Articular chondrocyte of knee joint (primary cell): ENCODE results near the gene SMG5. TPM values are rescaled to one million over a fixed set of nuclear protein-coding genes. Genes with fewer than 3 reads are reported as not detected.

Source experiments
- total RNA-seq: library from RNA; depleted of rRNA; stranded (reverse); fragments of >200 nt; gene quantifications from 2 replicates; pipeline ENCODE4 v1.2.3, GENCODE V29; 2012

SMG5 gene, protein sequence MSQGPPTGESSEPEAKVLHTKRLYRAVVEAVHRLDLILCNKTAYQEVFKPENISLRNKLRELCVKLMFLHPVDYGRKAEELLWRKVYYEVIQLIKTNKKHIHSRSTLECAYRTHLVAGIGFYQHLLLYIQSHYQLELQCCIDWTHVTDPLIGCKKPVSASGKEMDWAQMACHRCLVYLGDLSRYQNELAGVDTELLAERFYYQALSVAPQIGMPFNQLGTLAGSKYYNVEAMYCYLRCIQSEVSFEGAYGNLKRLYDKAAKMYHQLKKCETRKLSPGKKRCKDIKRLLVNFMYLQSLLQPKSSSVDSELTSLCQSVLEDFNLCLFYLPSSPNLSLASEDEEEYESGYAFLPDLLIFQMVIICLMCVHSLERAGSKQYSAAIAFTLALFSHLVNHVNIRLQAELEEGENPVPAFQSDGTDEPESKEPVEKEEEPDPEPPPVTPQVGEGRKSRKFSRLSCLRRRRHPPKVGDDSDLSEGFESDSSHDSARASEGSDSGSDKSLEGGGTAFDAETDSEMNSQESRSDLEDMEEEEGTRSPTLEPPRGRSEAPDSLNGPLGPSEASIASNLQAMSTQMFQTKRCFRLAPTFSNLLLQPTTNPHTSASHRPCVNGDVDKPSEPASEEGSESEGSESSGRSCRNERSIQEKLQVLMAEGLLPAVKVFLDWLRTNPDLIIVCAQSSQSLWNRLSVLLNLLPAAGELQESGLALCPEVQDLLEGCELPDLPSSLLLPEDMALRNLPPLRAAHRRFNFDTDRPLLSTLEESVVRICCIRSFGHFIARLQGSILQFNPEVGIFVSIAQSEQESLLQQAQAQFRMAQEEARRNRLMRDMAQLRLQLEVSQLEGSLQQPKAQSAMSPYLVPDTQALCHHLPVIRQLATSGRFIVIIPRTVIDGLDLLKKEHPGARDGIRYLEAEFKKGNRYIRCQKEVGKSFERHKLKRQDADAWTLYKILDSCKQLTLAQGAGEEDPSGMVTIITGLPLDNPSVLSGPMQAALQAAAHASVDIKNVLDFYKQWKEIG
- total RNA-seq = 31.4 and 37.4 TPM in 2 replicates

DNA sequence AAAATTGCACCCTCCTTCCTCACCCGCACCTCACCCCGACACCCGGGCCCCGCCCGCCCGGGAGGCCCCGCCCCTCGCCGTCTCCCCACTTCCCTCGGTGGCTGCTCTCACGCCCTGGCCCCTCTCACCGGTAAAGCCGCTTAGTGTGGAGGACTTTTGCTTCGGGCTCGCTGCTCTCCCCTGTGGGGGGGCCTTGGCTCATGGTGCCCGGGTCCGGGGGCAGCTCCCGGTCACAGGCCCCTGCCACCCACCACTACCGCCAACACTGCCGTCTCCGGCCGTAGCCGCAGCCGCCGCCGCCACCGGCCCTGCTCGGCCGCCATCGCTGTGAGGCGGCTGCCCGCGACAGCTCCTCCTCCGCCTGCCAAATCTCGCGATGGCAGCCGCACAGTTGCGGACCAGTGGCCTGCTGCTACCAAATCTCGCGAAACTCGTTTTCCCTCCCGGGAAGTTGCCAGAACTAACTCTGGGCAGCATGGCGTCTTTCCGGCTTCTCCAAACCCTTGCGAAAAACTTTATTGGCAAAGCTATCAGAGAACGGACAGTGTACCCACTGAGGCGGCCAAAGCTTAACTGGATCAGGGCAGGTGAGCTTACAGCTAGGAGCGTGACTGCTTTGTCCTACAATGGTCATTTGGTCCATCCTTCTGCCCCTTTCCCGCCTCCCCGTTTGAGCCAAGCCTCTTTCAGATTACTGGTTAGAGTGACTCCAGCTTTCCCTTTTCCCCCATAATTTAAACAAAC, at the start of gene SMG5:
TSS of gene SMG5 (minus strand) at position 347 of the 744 bp plus-strand sequence. CDS start at position 202, 145 bp downstream.

GRCh38 chr1:156298852-156299357, 16.3 kb upstream of the SMG5 start, which contains the start of gene VHLL:
TSS of gene VHLL (minus strand) at chr1:156299307. CDS start at chr1:156299189, 118 bp downstream.

GRCh38 chr1:156295391-156295947, 12.8 kb upstream of the SMG5 start, which contains the start of gene GLMP:
TSS of gene GLMP (minus strand) at chr1:156295679. CDS start at chr1:156295645, 34 bp downstream.

DNA sequence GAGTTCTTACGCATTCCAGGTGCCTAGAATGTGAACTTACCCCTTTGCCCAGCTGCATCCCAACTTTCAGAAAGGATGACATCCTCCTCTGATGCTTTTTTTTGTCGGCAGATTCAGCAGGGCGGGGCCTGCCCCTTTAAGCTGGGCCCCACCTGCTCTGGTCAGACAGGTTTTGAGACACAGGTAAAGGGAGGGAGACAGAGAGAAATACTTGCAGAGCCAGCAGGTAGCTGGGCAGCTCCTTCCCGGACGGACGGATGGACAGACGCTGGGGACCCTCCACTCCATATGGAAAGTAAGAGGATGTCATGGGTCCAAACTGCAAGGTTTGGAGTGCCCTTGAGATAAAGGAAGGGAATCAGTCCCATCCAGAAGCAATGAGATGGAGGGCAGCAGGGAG, 1.5 kb upstream of the SMG5 start, which contains the start of gene TMEM79:
TSS of gene TMEM79 (plus strand) at position 214 of the 400 bp plus-strand sequence. CDS start 902 bp downstream, outside the sequence.

GRCh38 chr1:156247460-156248322, 34.9 kb downstream of the SMG5 start, which contains the start of gene PAQR6:
TSS of gene PAQR6 (minus strand) at chr1:156248056. CDS start at chr1:156246731, 1,325 bp downstream.

DNA sequence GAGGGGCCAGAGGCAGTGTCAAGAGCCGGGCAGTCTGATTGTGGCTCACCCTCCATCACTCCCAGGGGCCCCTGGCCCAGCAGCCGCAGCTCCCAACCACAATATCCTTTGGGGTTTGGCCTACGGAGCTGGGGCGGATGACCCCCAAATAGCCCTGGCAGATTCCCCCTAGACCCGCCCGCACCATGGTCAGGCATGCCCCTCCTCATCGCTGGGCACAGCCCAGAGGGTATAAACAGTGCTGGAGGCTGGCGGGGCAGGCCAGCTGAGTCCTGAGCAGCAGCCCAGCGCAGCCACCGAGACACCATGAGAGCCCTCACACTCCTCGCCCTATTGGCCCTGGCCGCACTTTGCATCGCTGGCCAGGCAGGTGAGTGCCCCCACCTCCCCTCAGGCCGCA, 40.7 kb downstream of the SMG5 start, which contains the start of gene BGLAP:
TSS of gene BGLAP (plus strand) at position 259 of the 400 bp plus-strand sequence. CDS start at position 307, 48 bp downstream.

DNA sequence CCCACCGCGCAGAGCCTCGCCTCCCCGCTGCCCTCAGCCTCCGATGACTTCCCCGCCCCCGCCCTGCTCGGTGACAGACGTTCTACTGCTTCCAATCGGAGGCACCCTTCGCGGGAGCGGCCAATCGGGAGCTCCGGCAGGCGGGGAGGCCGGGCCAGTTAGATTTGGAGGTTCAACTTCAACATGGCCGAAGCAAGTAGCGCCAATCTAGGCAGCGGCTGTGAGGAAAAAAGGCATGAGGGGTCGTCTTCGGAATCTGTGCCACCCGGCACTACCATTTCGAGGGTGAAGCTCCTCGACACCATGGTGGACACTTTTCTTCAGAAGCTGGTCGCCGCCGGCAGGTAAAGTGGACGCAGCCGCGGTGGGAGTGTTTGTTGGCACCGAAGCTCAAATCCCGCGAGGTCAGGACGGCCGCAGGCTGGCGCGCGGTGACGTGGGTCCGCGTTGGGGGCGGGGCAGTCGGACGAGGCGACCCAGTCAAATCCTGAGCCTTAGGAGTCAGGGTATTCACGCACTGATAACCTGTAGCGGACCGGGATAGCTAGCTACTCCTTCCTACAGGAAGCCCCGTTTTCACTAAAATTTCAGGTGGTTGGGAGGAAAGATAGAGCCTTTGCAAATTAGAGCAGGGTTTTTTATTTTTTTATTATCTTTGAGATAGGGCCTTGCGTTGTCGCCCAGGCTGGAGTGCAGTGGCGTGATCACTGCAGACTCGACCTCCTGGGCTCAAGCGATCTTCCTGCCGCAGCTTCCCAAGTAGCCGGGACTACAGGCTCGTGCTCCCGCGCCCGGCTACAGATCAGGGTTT, 69.6 kb downstream of the SMG5 start, which contains the start of gene PMF1:
TSS of gene PMF1 (plus strand) at position 175 of the 811 bp plus-strand sequence. CDS start at position 184, 9 bp downstream.

Other genes starting within 250 kb of the SMG5 start
- gene UBQLN4, start 229.0 kb downstream of the SMG5 start, total RNA-seq = 9.9 and 12.3 TPM in 2 replicates
- gene LAMTOR2, start 228.0 kb downstream of the SMG5 start, total RNA-seq = 35.1 and 35.9 TPM in 2 replicates
- 0.13 TPM in 1 of 2 replicates, not detected in the other for gene RAB25, start 221.7 kb downstream of the SMG5 start, total RNA-seq
- gene MEX3A, start 200.4 kb downstream of the SMG5 start, total RNA-seq = 0.91 and 1.1 TPM in 2 replicates
- gene LMNA, start 168.1 kb downstream of the SMG5 start, total RNA-seq = 866 and 1,017 TPM in 2 replicates
- gene SEMA4A, start 129.2 kb downstream of the SMG5 start, total RNA-seq = 2.5 and 2.9 TPM in 2 replicates
- 11.0 and 15.3 TPM in 2 replicates for gene SLC25A44, start 88.7 kb downstream of the SMG5 start, total RNA-seq
- 27.6 and 32.4 TPM in 2 replicates for gene PMF1, start 69.8 kb downstream of the SMG5 start, total RNA-seq
- gene BGLAP, start 40.6 kb downstream of the SMG5 start, total RNA-seq = 0.32 TPM in 1 of 2 replicates, not detected in the other
- gene PAQR6, start 34.8 kb downstream of the SMG5 start, total RNA-seq = 0.26 and 0.43 TPM in 2 replicates
- 0.91 and 1.2 TPM in 2 replicates for gene TMEM79, start 1.5 kb upstream of the SMG5 start, total RNA-seq
- gene GLMP, start 12.9 kb upstream of the SMG5 start, total RNA-seq = 79.1 and 92.9 TPM in 2 replicates
- 0.22 TPM in 1 of 2 replicates, not detected in the other for gene VHLL, start 16.5 kb upstream of the SMG5 start, total RNA-seq
- 195 and 293 TPM in 2 replicates for gene CCT3, start 55.5 kb upstream of the SMG5 start, total RNA-seq
- 0.65 TPM in 1 of 2 replicates, not detected in the other for gene TSACC, start 55.7 kb upstream of the SMG5 start, total RNA-seq
- not detected in 2 replicates for gene RHBG, start 86.4 kb upstream of the SMG5 start, total RNA-seq
- gene MEF2D, start 217.9 kb upstream of the SMG5 start, total RNA-seq = 14.7 and 19.6 TPM in 2 replicates